ENCODE measurements around the gene UNC79. TPM values are rescaled to one million over a fixed set of nuclear protein-coding genes. Genes with fewer than 3 reads are reported as not detected.
A peak's percentile ranks its signal among the peaks of the same experiment; 100 is the strongest.

The UNC79 gene
- total RNA-seq, 2 donors from 2014 or later = 6.0 to 14.4 TPM

DNA sequence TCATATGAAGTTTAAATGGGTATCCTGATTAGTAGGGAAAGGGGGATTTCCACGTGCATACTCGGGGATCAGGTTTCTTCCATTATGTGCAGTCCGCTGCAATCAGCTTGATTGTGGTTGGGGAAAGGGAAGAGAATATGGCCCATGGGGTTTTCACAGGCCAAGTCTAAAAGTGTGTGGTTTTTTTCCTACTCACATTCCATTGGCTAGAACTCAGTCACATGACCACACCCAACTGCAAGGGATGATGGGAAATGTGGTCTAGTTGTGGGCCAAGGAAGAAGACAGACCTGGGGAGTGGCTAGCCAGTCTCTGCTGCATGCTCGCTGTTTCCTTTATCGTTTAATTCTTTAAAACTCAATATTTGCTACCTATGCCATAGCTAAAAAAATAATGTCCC lies 252.5 kb downstream of the UNC79 start:
- H3K9me3 Mint-ChIP-seq = no peaks in the 10 kb centered on the region
- 92% methylated on average over 3 of the region's 5 CpGs; no CpG with 5 or more reads in 1 of the 2 experiments for WGBS, 2 experiments (ENCODE audit: insufficient coverage in 1 of 2, insufficient read length in 1 of 2)
- H3K4me1 Mint-ChIP-seq = peaks cover 58% of the 10 kb centered on the region
- no peaks in the 10 kb centered on the region for H3K36me3 Mint-ChIP-seq (ENCODE audit: low read depth)
- Histone ChIP-seq H3K9me3 (ENCODE audit: control insufficient read depth, low read length) (no peaks in the 10 kb centered on the region), H3K4me1 (ENCODE audit: control insufficient read depth, insufficient read depth, low read length) (peaks cover 30% of the 10 kb centered on the region), H3K36me3 (ENCODE audit: control insufficient read depth, insufficient read depth, low read length) (no peaks in the 10 kb centered on the region), H3K4me3 (ENCODE audit: low read length) (no peak overlapping the region), H3K27ac (ENCODE audit: low read depth, low read length) (no peak overlapping the region), H3K27me3 (ENCODE audit: control insufficient read depth, insufficient read depth, low read length, poor library complexity, severe bottlenecking) (no peaks in the 10 kb centered on the region), H3K9ac (ENCODE audit: extremely low read depth, low read length, poor library complexity, severe bottlenecking) (no peak overlapping the region)
- no peaks in the 10 kb centered on the region for H3K27me3 Mint-ChIP-seq (ENCODE audit: insufficient read depth)
- H3K27ac Mint-ChIP-seq = no peak overlapping the region
- TF ChIP-seq CTCF (conservative IDR thresholded peaks at IDR 0.05) = no peak
- DNase-seq = peak; percentile 66
- no peak overlapping the region for H3K4me3 Mint-ChIP-seq

GRCh38 chr14:93685121-93685895 lies 254.6 kb downstream of the UNC79 start:
- Histone ChIP-seq H3K4me1 (ENCODE audit: control insufficient read depth, insufficient read depth, low read length) (peaks cover 30% of the 10 kb centered on the region), H3K27ac (ENCODE audit: low read depth, low read length) (peak overlapping the region; percentile 11), H3K9me3 (ENCODE audit: control insufficient read depth, low read length) (no peaks in the 10 kb centered on the region), H3K4me3 (ENCODE audit: low read length) (no peak overlapping the region), H3K9ac (ENCODE audit: extremely low read depth, low read length, poor library complexity, severe bottlenecking) (no peak overlapping the region), H3K36me3 (ENCODE audit: control insufficient read depth, insufficient read depth, low read length) (no peaks in the 10 kb centered on the region), H3K27me3 (ENCODE audit: control insufficient read depth, insufficient read depth, low read length, poor library complexity, severe bottlenecking) (no peaks in the 10 kb centered on the region)
- WGBS, 2 experiments (ENCODE audit: insufficient coverage in 1 of 2, insufficient read length in 1 of 2) = 88 to 91% methylated on average over 11 to 13 of the region's 13 CpGs
- H3K4me1 Mint-ChIP-seq = peaks cover 71% of the 10 kb centered on the region
- no peak overlapping the region for H3K4me3 Mint-ChIP-seq
- no peak for DNase-seq
- H3K27ac Mint-ChIP-seq = no peak overlapping the region
- no peaks in the 10 kb centered on the region for H3K9me3 Mint-ChIP-seq
- TF ChIP-seq CTCF (conservative IDR thresholded peaks at IDR 0.05) = no peak
- H3K27me3 Mint-ChIP-seq (ENCODE audit: insufficient read depth) = no peaks in the 10 kb centered on the region
- H3K36me3 Mint-ChIP-seq (ENCODE audit: low read depth) = no peaks in the 10 kb centered on the region

DNA sequence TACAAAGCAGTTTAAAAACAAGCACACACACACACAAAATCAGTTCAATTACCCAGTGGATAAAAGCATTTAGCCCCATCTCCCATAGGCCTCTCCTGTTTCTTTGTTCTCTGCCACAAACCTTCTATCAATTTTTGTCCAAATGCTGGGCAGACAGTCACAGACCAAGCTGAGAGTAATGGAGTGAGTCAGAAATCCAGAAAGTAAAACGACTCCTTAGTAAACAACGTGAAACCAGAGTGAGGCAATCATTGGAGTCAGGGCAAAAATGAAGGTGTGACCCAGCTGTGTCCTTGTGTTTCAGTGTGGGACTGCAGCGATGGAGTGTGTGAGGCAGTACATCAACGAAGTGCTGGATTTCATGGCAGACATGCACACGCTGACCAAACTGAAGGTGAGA lies 255.5 kb downstream of the UNC79 start:
- H3K4me1 Mint-ChIP-seq = peaks cover 69% of the 10 kb centered on the region
- Histone ChIP-seq H3K9me3 (ENCODE audit: control insufficient read depth, low read length) (no peaks in the 10 kb centered on the region), H3K4me1 (ENCODE audit: control insufficient read depth, insufficient read depth, low read length) (peaks cover 22% of the 10 kb centered on the region)

More for the DNA sequence above, 255.5 kb downstream of the UNC79 start:
- Mint-ChIP-seq H3K4me3 (no peak overlapping the region), H3K9me3 (no peaks in the 10 kb centered on the region), H3K36me3 (ENCODE audit: low read depth) (peaks cover 6% of the 10 kb centered on the region), H3K27me3 (ENCODE audit: insufficient read depth) (no peaks in the 10 kb centered on the region), H3K27ac (no peak overlapping the region)
- Histone ChIP-seq H3K27me3 (ENCODE audit: control insufficient read depth, insufficient read depth, low read length, poor library complexity, severe bottlenecking) (no peaks in the 10 kb centered on the region), H3K9ac (ENCODE audit: extremely low read depth, low read length, poor library complexity, severe bottlenecking) (no peak overlapping the region), H3K36me3 (ENCODE audit: control insufficient read depth, insufficient read depth, low read length) (no peaks in the 10 kb centered on the region), H3K4me3 (ENCODE audit: low read length) (no peak overlapping the region), H3K27ac (ENCODE audit: low read depth, low read length) (no peak overlapping the region)
- 87 to 90% methylated on average over 5 of the region's 5 CpGs for WGBS, 2 experiments (ENCODE audit: insufficient coverage in 1 of 2, insufficient read length in 1 of 2)
- no peak for DNase-seq
- no peak for TF ChIP-seq CTCF (conservative IDR thresholded peaks at IDR 0.05)
